ENCODE data around the gene LEMD2. TPM values are rescaled to one million over a fixed set of nuclear protein-coding genes. Genes with fewer than 3 reads are reported as not detected.

LEMD2 gene
- total RNA-seq, 4 donors from 2014 or later, result 44.3 to 99.2 (median 55.6) TPM

DNA sequence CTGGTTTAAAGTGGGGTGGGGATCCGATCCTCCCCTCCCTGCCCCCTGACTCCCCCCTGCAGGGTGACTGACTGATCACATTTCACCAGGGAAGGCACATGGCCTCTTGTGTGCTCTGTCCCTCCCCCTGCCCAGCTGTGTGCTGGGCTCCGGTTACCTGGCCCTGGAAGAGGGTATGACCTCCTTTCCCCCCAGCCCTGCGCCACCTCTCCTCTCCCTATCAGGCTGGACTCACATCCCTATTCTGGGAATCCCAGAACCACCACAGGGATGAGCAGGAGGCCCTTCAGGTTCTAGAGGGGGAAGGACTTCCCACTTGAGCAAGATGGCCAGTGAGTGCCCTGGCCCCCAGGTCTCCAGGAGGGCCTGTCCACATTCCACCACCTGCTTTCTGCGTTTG, 40.1 kb downstream of the LEMD2 start:
- Histone ChIP-seq H3K4me1 (peaks cover 41% of the 10 kb centered on the region), H3K36me3 (no peaks in the 10 kb centered on the region), H3K27me3 (peaks cover 14% of the 10 kb centered on the region), H3K27ac (no peak overlapping the region), H3K9me3 (no peaks in the 10 kb centered on the region), H3K4me3 (no peak overlapping the region)
- 61% methylated on average over 2 of the region's 4 CpGs for WGBS
- no peak for DNase-seq (ENCODE audit: low spot score in 2 of 2)
- TF ChIP-seq POLR2A (IDR thresholded peaks at IDR 0.05), result no peak
- TF ChIP-seq POLR2AphosphoS5 (IDR thresholded peaks at IDR 0.05), result no peak
- TF ChIP-seq EP300 (IDR thresholded peaks at IDR 0.05), result no peak
- no peak for TF ChIP-seq CTCF (IDR thresholded peaks at IDR 0.05)

- H3K27me3 ChIP-seq, result peaks cover 18% of the 10 kb centered on the region
- no peak for DNase-seq (ENCODE audit: low spot score in 2 of 2)
- no peaks in the 10 kb centered on the region for H3K36me3 ChIP-seq
- no peak overlapping the region for H3K27ac ChIP-seq
- WGBS, result 97% methylated on average over 4 of the region's 5 CpGs
- TF ChIP-seq POLR2A (IDR thresholded peaks at IDR 0.05), result no peak
- no peak for TF ChIP-seq CTCF (IDR thresholded peaks at IDR 0.05)
- no peak for TF ChIP-seq POLR2AphosphoS5 (IDR thresholded peaks at IDR 0.05)
- TF ChIP-seq EP300 (IDR thresholded peaks at IDR 0.05), result no peak
- peaks cover 42% of the 10 kb centered on the region for H3K4me1 ChIP-seq
- no peaks in the 10 kb centered on the region for H3K9me3 ChIP-seq
- H3K4me3 ChIP-seq, result no peak overlapping the region
Measured at GRCh38 chr6:33747823-33748222, 41.1 kb downstream of the LEMD2 start.

GRCh38 chr6:33746651-33747100, 42.3 kb downstream of the LEMD2 start, which contains the start of gene IP6K3:
TSS of gene IP6K3 (minus strand) at chr6:33746905. CDS start at chr6:33735476, 11,429 bp downstream.
- DNase-seq (ENCODE audit: low spot score in 2 of 2), result no peak
- WGBS, result 100% methylated on average over 1 of the region's 10 CpGs
- H3K4me1 ChIP-seq, result peaks cover 33% of the 10 kb centered on the region
- no peaks in the 10 kb centered on the region for H3K9me3 ChIP-seq
- no peak within 1 kb of the TSS for H3K4me3 ChIP-seq
- TF ChIP-seq POLR2AphosphoS5 (IDR thresholded peaks at IDR 0.05) (no peak), CTCF (IDR thresholded peaks at IDR 0.05) (no peak), EP300 (IDR thresholded peaks at IDR 0.05) (no peak), POLR2A (IDR thresholded peaks at IDR 0.05) (no peak)
- peaks cover 26% of the 10 kb centered on the region for H3K27me3 ChIP-seq
- H3K27ac ChIP-seq, result no peak within 1 kb of the TSS
- H3K36me3 ChIP-seq, result no peaks in the 10 kb centered on the region

- Histone ChIP-seq H3K27me3 (peaks cover 26% of the 10 kb centered on the region), H3K4me3 (no peak overlapping the region), H3K9me3 (no peaks in the 10 kb centered on the region), H3K4me1 (peaks cover 28% of the 10 kb centered on the region), H3K27ac (no peak overlapping the region), H3K36me3 (no peaks in the 10 kb centered on the region)
- TF ChIP-seq POLR2A (IDR thresholded peaks at IDR 0.05) (no peak), EP300 (IDR thresholded peaks at IDR 0.05) (no peak), POLR2AphosphoS5 (IDR thresholded peaks at IDR 0.05) (no peak), CTCF (IDR thresholded peaks at IDR 0.05) (no peak)
- no peak for DNase-seq (ENCODE audit: low spot score in 2 of 2)
- 21% methylated on average over 10 of the region's 14 CpGs for WGBS
Measured at GRCh38 chr6:33746036-33746600, 42.8 kb downstream of the LEMD2 start.

DNA sequence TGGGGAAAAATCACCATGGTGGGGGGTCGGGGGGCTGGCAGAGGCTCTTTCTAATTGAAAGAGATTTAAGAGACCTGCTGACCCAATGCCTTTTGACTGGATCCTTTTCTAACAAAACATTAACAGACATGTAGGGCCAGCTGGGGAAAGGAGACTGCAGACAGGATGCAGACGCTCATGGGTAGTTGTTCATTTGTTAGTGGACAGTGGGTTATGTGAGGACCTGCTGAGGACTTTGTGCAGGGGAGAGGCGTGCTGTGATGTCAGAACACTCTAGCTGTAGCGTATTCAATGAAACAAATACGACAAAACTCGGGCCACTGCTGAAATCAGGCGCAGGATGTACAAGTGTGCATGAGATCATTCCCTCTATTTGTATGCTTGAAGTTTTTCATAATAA, 43.4 kb downstream of the LEMD2 start:
- DNase-seq (ENCODE audit: low spot score in 2 of 2), result no peak
- TF ChIP-seq EP300 (IDR thresholded peaks at IDR 0.05), result no peak
- TF ChIP-seq POLR2A (IDR thresholded peaks at IDR 0.05), result no peak
- TF ChIP-seq CTCF (IDR thresholded peaks at IDR 0.05), result no peak
- Histone ChIP-seq H3K36me3 (no peaks in the 10 kb centered on the region), H3K27ac (no peak overlapping the region), H3K27me3 (peaks cover 26% of the 10 kb centered on the region), H3K9me3 (no peaks in the 10 kb centered on the region), H3K4me3 (no peak overlapping the region), H3K4me1 (peaks cover 22% of the 10 kb centered on the region)
- WGBS, result 86% methylated on average over 7 of the region's 7 CpGs

Measured in suprapubic skin (tissue), 4 donors.